Caco-2 (cell line): Measurements from ENCODE around the gene NPAS4. TPM values are rescaled to one million over a fixed set of nuclear protein-coding genes. Genes with fewer than 3 reads are reported as not detected.
A peak's percentile ranks its signal among the peaks of the same experiment; 100 is the strongest.

Experiments
- BruUV-seq: library from RNA; stranded (reverse); fragments of 400-500 nt; replicated peaks from 2 replicates; lab custom pipeline; 2021; lab: Mats Ljungman, UMichigan
- CTCF ChIA-PET: fragments of 300-600 bp; sonication (Branson Sonifier 250); formaldehyde crosslinking; loops from one replicate; lab custom pipeline; 2022; ENCODE audit warnings: antibody characterized with exemption; lab: Charles Lee
- POLR2A ChIA-PET: fragments of 300-600 bp; sonication (Branson Sonifier 250); formaldehyde crosslinking; loops from one replicate; lab custom pipeline; 2022; ENCODE audit warnings: antibody characterized with exemption; lab: Charles Lee
- DNase-seq, 2 experiments: peaks; one replicate each; pipeline versions ENCODE4 v3.0.0 to v3.0.0-alpha.2; 2020 to 2022
- H3K27me3 ChIP-seq: replicated peaks from 2 replicates; pipeline ENCODE4 v1.6.0; 2011; ENCODE audit warnings: low read length; ENCODE audit not compliant: control insufficient read depth, insufficient read depth
- H3K36me3 ChIP-seq: 2 replicates; pipeline ENCODE4 v1.5.1; 2011; ENCODE audit warnings: low read length; ENCODE audit not compliant: control insufficient read depth, insufficient read depth
- H3K4me1 ChIP-seq: fragments of 250-450 bp; sonication (Bioruptor Pico); 2 replicates; pipeline ENCODE4 v1.5.1; 2020; ENCODE audit warnings: mild to moderate bottlenecking
- H3K4me3 ChIP-seq: 2 replicates; pipeline ENCODE4 v1.5.1; 2011; ENCODE audit warnings: low read depth, mild to moderate bottlenecking, control low read depth, low read length
- H3K9me3 ChIP-seq: fragments of 250-450 bp; sonication (Bioruptor Pico); 2 replicates; pipeline ENCODE4 v1.5.1; 2020; ENCODE audit warnings: mild to moderate bottlenecking, moderate library complexity
- H3K27ac Mint-ChIP-seq: one replicate; pipeline ENCODE4 v1.8.0; 2022; ENCODE audit warnings: mixed read lengths; ENCODE audit not compliant: unreplicated experiment
- H3K27me3 Mint-ChIP-seq: one replicate; pipeline ENCODE4 v1.8.0; 2022; ENCODE audit warnings: mixed read lengths; ENCODE audit not compliant: insufficient read depth, unreplicated experiment
- H3K36me3 Mint-ChIP-seq: one replicate; pipeline ENCODE4 v1.8.0; 2022; ENCODE audit warnings: mild to moderate bottlenecking, mixed read lengths; ENCODE audit not compliant: insufficient read depth, unreplicated experiment
- H3K4me1 Mint-ChIP-seq: one replicate; pipeline ENCODE4 v1.8.0; 2022; ENCODE audit warnings: low read depth, mixed read lengths; ENCODE audit not compliant: unreplicated experiment
- H3K4me3 Mint-ChIP-seq: one replicate; pipeline ENCODE4 v1.8.0; 2022; ENCODE audit warnings: mild to moderate bottlenecking, moderate library complexity, mixed read lengths; ENCODE audit not compliant: unreplicated experiment
- H3K9me3 Mint-ChIP-seq: one replicate; pipeline ENCODE4 v1.8.0; 2022; ENCODE audit warnings: mixed read lengths; ENCODE audit not compliant: unreplicated experiment
- CTCF ChIP-seq, 2 experiments: fragments of 200-600 bp in 1 of 2; IDR thresholded peaks; 1 replicate in 1 of 2; 2 replicates in 1 of 2; pipeline versions ENCODE4 v1.5.1 to v1.8.0; 2011 to 2022; ENCODE audit warnings: antibody characterized with exemption in 1 of 2, control low read depth in 1 of 2, inconsistent platforms in 1 of 2, low read depth in 1 of 2, low read length in 1 of 2, mild to moderate bottlenecking in 1 of 2, moderate library complexity in 1 of 2; ENCODE audit not compliant: insufficient read depth in 1 of 2, severe bottlenecking in 1 of 2, unreplicated experiment in 1 of 2
- intact Hi-C: fragments of 100-400 bp; cut with micrococcal nuclease; formaldehyde crosslinking; loops from one replicate; pipeline ENCODE4 v1.10.0; 2022; ENCODE audit not compliant: unreplicated experiment
- total RNA-seq: library from RNA; stranded (reverse); gene quantifications from 2 replicates; pipeline ENCODE4 v1.2.3, GENCODE V29; 2022

Gene NPAS4
- total RNA-seq, 1 experiment from 2014 or later = not detected

GRCh38 chr11:66467756-66468155 is 46.9 kb downstream of the NPAS4 start:
- BruUV-seq = no TSS peak
- H3K36me3 Mint-ChIP-seq = peaks cover 11% of the 10 kb centered on the region
- H3K4me3 ChIP-seq = peak overlapping the region; percentile 66
- H3K36me3 ChIP-seq = no peaks in the 10 kb centered on the region
- no peak for TF ChIP-seq CTCF (IDR thresholded peaks at IDR 0.05; ENCODE audit: insufficient read depth in 1 of 2, low read depth in 1 of 2, low read length in 1 of 2, severe bottlenecking in 1 of 2, unreplicated experiment in 1 of 2)
- peaks cover 3% of the 10 kb centered on the region; the same call in 1 of the 2 replicates for H3K9me3 ChIP-seq
- ChIA-PET POLR2A (interaction anchor here (0.9 to 1.6 kb wide), 3 partner anchors 12 to 171 kb away, joined by 3 to 57 read pairs (median 4); partner anchors contain the start of genes DPP3, MRPL11 and RBM4), CTCF (interaction anchor here (1.1 to 3.9 kb wide), 6 partner anchors 9 to 210 kb away, joined by 3 to 65 read pairs (median 14); partner anchors contain the start of genes DPP3, MRPL11 and RBM4B)
- H3K4me1 ChIP-seq = peaks cover 19% of the 10 kb centered on the region
- no peaks in the 10 kb centered on the region for H3K27me3 Mint-ChIP-seq
- H3K27me3 ChIP-seq = no peaks in the 10 kb centered on the region; the same call in 1 of the 2 replicates
- peaks cover 9% of the 10 kb centered on the region for H3K9me3 Mint-ChIP-seq
- peaks cover 17% of the 10 kb centered on the region for H3K4me1 Mint-ChIP-seq
- peak overlapping the region; percentile 12 for H3K27ac Mint-ChIP-seq
- intact Hi-C loops = no loop called here
- peak in 1 of 2 experiments; percentile 57 for DNase-seq
- peak overlapping the region; percentile 90 for H3K4me3 Mint-ChIP-seq

GRCh38 chr11:66468691-66469090 is 47.9 kb downstream of the NPAS4 start:
- TSS peak; percentile 23 for BruUV-seq

GRCh38 chr11:66469441-66469840 is 48.6 kb downstream of the NPAS4 start:
- Mint-ChIP-seq H3K4me3 (no peak overlapping the region), H3K36me3 (peaks cover 20% of the 10 kb centered on the region), H3K4me1 (peaks cover 17% of the 10 kb centered on the region), H3K27me3 (no peaks in the 10 kb centered on the region), H3K9me3 (no peaks in the 10 kb centered on the region), H3K27ac (no peak overlapping the region)
- BruUV-seq = no TSS peak
- Histone ChIP-seq H3K4me3 (no peak overlapping the region), H3K4me1 (peaks cover 19% of the 10 kb centered on the region), H3K9me3 (no peaks in the 10 kb centered on the region), H3K27me3 (no peaks in the 10 kb centered on the region; the same call in 1 of the 2 replicates), H3K36me3 (no peaks in the 10 kb centered on the region)
- TF ChIP-seq CTCF (IDR thresholded peaks at IDR 0.05; ENCODE audit: insufficient read depth in 1 of 2, low read depth in 1 of 2, low read length in 1 of 2, severe bottlenecking in 1 of 2, unreplicated experiment in 1 of 2) = no peak
- intact Hi-C loops = no loop called here
- ChIA-PET POLR2A (interaction anchor here (1.2 kb wide), 1 partner anchor 10 kb away, joined by 14 read pairs; the partner anchor contains the start of gene DPP3), CTCF (interaction anchor here (1.6 to 3.9 kb wide), 3 partner anchors 10 to 51 kb away, joined by 6 to 44 read pairs (median 11); partner anchors contain the start of genes DPP3 and MRPL11)
- no peak for DNase-seq

More at GRCh38 chr11:66468691-66469090, 47.9 kb downstream of the NPAS4 start:
- peak overlapping the region; percentile 90 for H3K4me3 Mint-ChIP-seq
- POLR2A ChIA-PET = interaction anchor here (1.2 kb wide), 1 partner anchor 11 kb away, joined by 14 read pairs; the partner anchor contains the start of gene DPP3
- DNase-seq = no peak
- TF ChIP-seq CTCF (IDR thresholded peaks at IDR 0.05; ENCODE audit: insufficient read depth in 1 of 2, low read depth in 1 of 2, low read length in 1 of 2, severe bottlenecking in 1 of 2, unreplicated experiment in 1 of 2) = no peak
- H3K27ac Mint-ChIP-seq = no peak overlapping the region
- Histone ChIP-seq H3K27me3 (no peaks in the 10 kb centered on the region; the same call in 1 of the 2 replicates), H3K4me3 (no peak overlapping the region), H3K36me3 (no peaks in the 10 kb centered on the region), H3K9me3 (no peaks in the 10 kb centered on the region), H3K4me1 (peaks cover 19% of the 10 kb centered on the region)
- peaks cover 17% of the 10 kb centered on the region for H3K4me1 Mint-ChIP-seq
- peaks cover under 1% of the 10 kb centered on the region for H3K9me3 Mint-ChIP-seq
- H3K36me3 Mint-ChIP-seq = peaks cover 13% of the 10 kb centered on the region
- no peaks in the 10 kb centered on the region for H3K27me3 Mint-ChIP-seq
- intact Hi-C loops = no loop called here
- CTCF ChIA-PET = interaction anchor here (0.6 to 3.9 kb wide), 5 partner anchors 8 to 51 kb away, joined by 3 to 44 read pairs (median 6); partner anchors contain the start of genes DPP3 and MRPL11
